Right lobe of liver (tissue), 6 donors: Measurements from ENCODE around the gene ARNT2. TPM values are rescaled to one million over a fixed set of nuclear protein-coding genes. Genes with fewer than 3 reads are reported as not detected.

Source experiments
- ATAC-seq, 4 donors: fragments of 200-7000 bp; cut with Tn5 transposase; one replicate each; pipeline ENCODE4 v1.9.1; 2020; ENCODE audit warnings: mild to moderate bottlenecking in 4 of 4, moderate library complexity in 4 of 4
- DNase-seq, 3 donors: peaks; one replicate each; pipeline ENCODE4 v3.0.0-alpha.2; 2020
- H3K27ac ChIP-seq, 3 donors: fragments of 200-600 bp; one replicate each; pipeline ENCODE4 v1.8.0; 2022
- H3K27me3 ChIP-seq, 2 donors: fragments of 200-600 bp; one replicate each; pipeline ENCODE4 v1.8.0; 2022
- H3K36me3 ChIP-seq, 4 donors: fragments of 200-600 bp; sonication (generic) in 1 of 4; one replicate each; pipeline versions ENCODE4 v1.5.1 to v1.8.0; 2017 to 2022; ENCODE audit warnings: control low read depth in 1 of 4
- H3K4me1 ChIP-seq, 4 donors: fragments of 200-600 bp; sonication (generic) in 1 of 4; one replicate each; pipeline versions ENCODE4 v1.5.1 to v1.8.0; 2017 to 2022; ENCODE audit warnings: control low read depth in 1 of 4
- H3K4me3 ChIP-seq, 3 donors: fragments of 200-600 bp; one replicate each; pipeline ENCODE4 v1.8.0; 2022
- H3K9me3 ChIP-seq, 4 donors: fragments of 200-600 bp; sonication (generic) in 1 of 4; one replicate each; pipeline versions ENCODE4 v1.5.1 to v1.8.0; 2017 to 2022; ENCODE audit warnings: control low read depth in 1 of 4
- CTCF ChIP-seq, 4 donors: fragments of 200-600 bp in 3 of 4; fragments of 450-650 bp in 1 of 4; IDR thresholded peaks; one replicate each; pipeline versions ENCODE4 v1.5.1 to v1.8.0; 2016 to 2022; ENCODE audit warnings: antibody characterized with exemption in 4 of 4, mild to moderate bottlenecking in 2 of 4
- POLR2A ChIP-seq: fragments of 450-650 bp; IDR thresholded peaks from one replicate; pipeline ENCODE4 v1.6.1; 2017; ENCODE audit warnings: antibody characterized with exemption, mild to moderate bottlenecking
- WGBS: methylation state at CpG from one replicate; pipeline ENCODE4 v1.1.6; 2018; ENCODE audit warnings: low coverage, low lambda C conversion rate; ENCODE audit not compliant: insufficient coverage; ENCODE audit errors: missing lambda C conversion rate; 5-methylcytosine and 5-hydroxymethylcytosine counted together
- intact Hi-C, 2 donors: fragments of 100-400 bp; cut with DNase I; formaldehyde crosslinking; loops; one replicate each; pipeline versions ENCODE4 v1.11.2 to v1.14.1; 2022
- total RNA-seq, 6 experiments: library from RNA; depleted of rRNA in 2 of 6; stranded (reverse); fragments of >200 nt in 2 of 6; fragmentation: NEBNext Ultra II Directional in 3 of 6; extraction: Animal tissue kit (Norgen Biotek cat#: 25700) in 3 of 6; gene quantifications; one replicate each; pipeline versions ENCODE4 v1.1.0 to v1.2.4, GENCODE V29; 2016 to 2023
- donor health status: DM: no; HTN: yes; CAD: no.
- donor health status: DM: no; HTN: no; CAD: no.
- donor health status: DM: no; HTN: no; CAD: no.
- donor health status: DM: no; HTN: yes; CAD: no.
- donor health status: DM: no; HTN: yes; CAD: no.

ARNT2 gene
- total RNA-seq, 6 experiments from 2014 or later = 0.12 to 1.3 (median 0.46) TPM

GRCh38 chr15:80484333-80484864 is 80.2 kb downstream of the ARNT2 start:
- no peak for ATAC-seq
- H3K4me3 ChIP-seq = no peak overlapping the region
- no peaks in the 10 kb centered on the region for H3K9me3 ChIP-seq
- H3K27ac ChIP-seq = no peak overlapping the region
- TF ChIP-seq CTCF (IDR thresholded peaks at IDR 0.05) = no peak
- no peak for TF ChIP-seq POLR2A
- intact Hi-C loops = no loop called here
- no peaks in the 10 kb centered on the region for H3K36me3 ChIP-seq
- DNase-seq = no peak
- WGBS = 60% methylated on average over 5 of the region's 7 CpGs
- H3K4me1 ChIP-seq = no peaks in the 10 kb centered on the region
- H3K27me3 ChIP-seq = no peaks in the 10 kb centered on the region

GRCh38 chr15:80485370-80486164 is 81.4 kb downstream of the ARNT2 start:
- ATAC-seq (no peak), DNase-seq (no peak)
- Histone ChIP-seq H3K9me3 (no peaks in the 10 kb centered on the region), H3K27ac (no peak overlapping the region), H3K4me1 (no peaks in the 10 kb centered on the region), H3K4me3 (no peak overlapping the region), H3K36me3 (no peaks in the 10 kb centered on the region), H3K27me3 (no peaks in the 10 kb centered on the region)
- 71% methylated on average over 5 of the region's 5 CpGs for WGBS
- no peak for TF ChIP-seq POLR2A
- TF ChIP-seq CTCF (IDR thresholded peaks at IDR 0.05) = no peak
- intact Hi-C loops = no loop called here

- H3K9me3 ChIP-seq = no peaks in the 10 kb centered on the region
- H3K27me3 ChIP-seq = no peaks in the 10 kb centered on the region
- no peak for TF ChIP-seq CTCF (IDR thresholded peaks at IDR 0.05)
- TF ChIP-seq POLR2A = no peak
- whole genome bisulfite sequencing = 58% methylated on average over 3 of the region's 4 CpGs
- ATAC-seq (no peak), DNase-seq (no peak)
- H3K4me1 ChIP-seq = no peaks in the 10 kb centered on the region
- no peaks in the 10 kb centered on the region for H3K36me3 ChIP-seq
- intact Hi-C loops = no loop called here
- no peak overlapping the region for H3K4me3 ChIP-seq
- no peak overlapping the region for H3K27ac ChIP-seq
Observed at GRCh38 chr15:80487839-80488390, 83.7 kb downstream of the ARNT2 start.

GRCh38 chr15:80489030-80489594 is 84.9 kb downstream of the ARNT2 start:
- Histone ChIP-seq H3K27ac (peak overlapping the region in 2 of 3 donors; percentile 23 to 29), H3K4me1 (no peaks in the 10 kb centered on the region), H3K27me3 (no peaks in the 10 kb centered on the region), H3K4me3 (no peak overlapping the region), H3K9me3 (no peaks in the 10 kb centered on the region), H3K36me3 (no peaks in the 10 kb centered on the region)
- DNase-seq = no peak
- peak in 2 of 4 donors; percentile 44 to 59 for ATAC-seq
- 34% methylated on average over 7 of the region's 7 CpGs for WGBS
- intact Hi-C loops = no loop called here
- no peak for TF ChIP-seq POLR2A
